Epithelial cell of proximal tubule (primary cell): ENCODE results near the gene ISG15. TPM values are rescaled to one million over a fixed set of nuclear protein-coding genes. Genes with fewer than 3 reads are reported as not detected.
A peak's percentile ranks its signal among the peaks of the same experiment; 100 is the strongest.

ENCODE experiments used
- DNase-seq: peaks from one replicate; pipeline ENCODE4 v3.0.0-alpha.2; 2011; ENCODE audit warnings: low read depth
- H3K4me3 ChIP-seq: 2 replicates; pipeline ENCODE4 v1.5.1; 2011; ENCODE audit warnings: low read depth, mild to moderate bottlenecking, low read length
- CTCF ChIP-seq: conservative IDR thresholded peaks from 2 replicates; pipeline ENCODE4 v1.5.1; 2012; ENCODE audit warnings: low read depth, mild to moderate bottlenecking, low read length
- total RNA-seq: library from RNA; depleted of rRNA; stranded (reverse); fragments of >200 nt; gene quantifications from 2 replicates; pipeline ENCODE4 v1.2.3, GENCODE V29; 2015

Gene ISG15
- 66.0 and 75.6 TPM in 2 replicates for total RNA-seq

GRCh38 chr1:1013105-1013921 lies at the start of gene ISG15:
ISG15 (plus strand) TSS chr1:1013497; CDS start chr1:1013574, 77 bp downstream.
- peak within 1 kb of the TSS; percentile 79 for H3K4me3 ChIP-seq
- no peak for TF ChIP-seq CTCF
- DNase-seq, result no peak

GRCh38 chr1:963746-964525 lies 49.4 kb upstream of the ISG15 start:
- no peak for DNase-seq
- no peak for TF ChIP-seq CTCF
- no peak overlapping the region for H3K4me3 ChIP-seq

GRCh38 chr1:964691-965525 lies 48.4 kb upstream of the ISG15 start:
- DNase-seq, result no peak
- H3K4me3 ChIP-seq, result no peak overlapping the region
- TF ChIP-seq CTCF, result no peak

GRCh38 chr1:965526-966134 lies 47.7 kb upstream of the ISG15 start:
- no peak for TF ChIP-seq CTCF
- no peak for DNase-seq
- H3K4me3 ChIP-seq, result peak overlapping the region; percentile 58

GRCh38 chr1:966135-966703 lies 47.1 kb upstream of the ISG15 start, which contains the start of gene PLEKHN1:
PLEKHN1 (plus strand) TSS chr1:966482; CDS start chr1:966532, 50 bp downstream.
- TF ChIP-seq CTCF, result no peak
- H3K4me3 ChIP-seq, result peak within 1 kb of the TSS; percentile 58
- no peak for DNase-seq
